ENCODE data around the gene SEPTIN5. TPM values are rescaled to one million over a fixed set of nuclear protein-coding genes. Genes with fewer than 3 reads are reported as not detected.

The SEPTIN5 gene
- total RNA-seq, 1 donor from 2014 or later = 197 TPM

DNA sequence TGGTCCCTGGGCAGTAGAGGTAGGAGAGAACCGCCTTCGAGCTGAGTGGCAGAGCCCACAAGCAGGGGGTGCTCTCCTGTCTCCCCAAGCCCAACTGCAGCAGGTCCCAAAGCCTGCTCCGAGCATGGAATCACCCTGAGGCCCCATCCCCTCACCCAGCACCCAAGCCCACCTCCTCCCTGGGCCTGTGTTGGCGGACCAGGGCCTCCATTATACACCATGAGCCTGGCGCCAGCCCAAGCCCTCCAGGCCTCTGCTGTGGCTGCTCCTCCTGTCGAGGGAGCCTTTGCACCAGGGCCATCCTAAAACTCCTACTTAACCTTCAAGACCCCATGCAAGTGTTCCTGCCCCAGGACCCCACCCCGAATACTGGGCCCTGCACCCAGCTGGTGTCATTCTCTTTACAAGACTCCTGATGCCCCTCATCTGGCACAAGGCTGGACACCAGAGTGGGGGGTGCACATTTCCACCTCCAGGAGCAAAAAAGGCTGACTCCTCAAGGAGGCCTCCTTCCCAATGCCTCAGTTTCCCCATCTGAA lies 25.7 kb downstream of the SEPTIN5 start:
- H3K27me3 Mint-ChIP-seq (ENCODE audit: low read depth) = no peaks in the 10 kb centered on the region
- H3K27ac Mint-ChIP-seq (ENCODE audit: unreplicated experiment) = no peak overlapping the region
- H3K36me3 Mint-ChIP-seq (ENCODE audit: low read depth) = no peaks in the 10 kb centered on the region
- H3K9me3 Mint-ChIP-seq (ENCODE audit: low read depth) = no peaks in the 10 kb centered on the region
- H3K4me3 Mint-ChIP-seq (ENCODE audit: unreplicated experiment) = no peak overlapping the region
- TF ChIP-seq, protein P1, sequence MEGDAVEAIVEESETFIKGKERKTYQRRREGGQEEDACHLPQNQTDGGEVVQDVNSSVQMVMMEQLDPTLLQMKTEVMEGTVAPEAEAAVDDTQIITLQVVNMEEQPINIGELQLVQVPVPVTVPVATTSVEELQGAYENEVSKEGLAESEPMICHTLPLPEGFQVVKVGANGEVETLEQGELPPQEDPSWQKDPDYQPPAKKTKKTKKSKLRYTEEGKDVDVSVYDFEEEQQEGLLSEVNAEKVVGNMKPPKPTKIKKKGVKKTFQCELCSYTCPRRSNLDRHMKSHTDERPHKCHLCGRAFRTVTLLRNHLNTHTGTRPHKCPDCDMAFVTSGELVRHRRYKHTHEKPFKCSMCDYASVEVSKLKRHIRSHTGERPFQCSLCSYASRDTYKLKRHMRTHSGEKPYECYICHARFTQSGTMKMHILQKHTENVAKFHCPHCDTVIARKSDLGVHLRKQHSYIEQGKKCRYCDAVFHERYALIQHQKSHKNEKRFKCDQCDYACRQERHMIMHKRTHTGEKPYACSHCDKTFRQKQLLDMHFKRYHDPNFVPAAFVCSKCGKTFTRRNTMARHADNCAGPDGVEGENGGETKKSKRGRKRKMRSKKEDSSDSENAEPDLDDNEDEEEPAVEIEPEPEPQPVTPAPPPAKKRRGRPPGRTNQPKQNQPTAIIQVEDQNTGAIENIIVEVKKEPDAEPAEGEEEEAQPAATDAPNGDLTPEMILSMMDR (IDR thresholded peaks at IDR 0.05) = no peak
- peaks cover 2% of the 10 kb centered on the region for H3K4me1 Mint-ChIP-seq (ENCODE audit: low read depth)
- DNase-seq (ENCODE audit: low spot score) = no peak

DNA sequence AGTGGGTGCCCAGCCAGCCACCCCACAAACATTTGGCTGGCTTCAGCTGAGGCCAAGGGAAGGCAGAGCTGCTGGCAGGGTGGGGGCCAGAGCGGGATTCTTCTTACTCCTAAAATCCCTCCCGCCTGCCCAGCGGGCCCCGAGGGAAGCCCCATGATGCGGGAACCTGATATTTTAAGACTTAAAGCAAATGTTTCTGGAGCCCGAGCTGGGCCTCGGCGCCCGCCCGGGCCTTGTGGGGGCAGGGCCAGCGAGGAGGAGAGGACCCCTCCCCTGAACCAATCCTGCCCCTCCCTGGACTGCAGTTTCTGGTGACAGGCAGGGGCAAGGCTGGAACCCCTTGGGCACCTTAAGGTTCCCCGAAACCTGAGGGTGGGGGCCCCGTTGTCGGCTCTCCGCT lies 26.3 kb downstream of the SEPTIN5 start:
- no peaks in the 10 kb centered on the region for H3K36me3 Mint-ChIP-seq (ENCODE audit: low read depth)
- no peak for DNase-seq (ENCODE audit: low spot score)
- H3K4me1 Mint-ChIP-seq (ENCODE audit: low read depth) = peaks cover 3% of the 10 kb centered on the region
- no peak overlapping the region for H3K27ac Mint-ChIP-seq (ENCODE audit: unreplicated experiment)
- no peak overlapping the region for H3K4me3 Mint-ChIP-seq (ENCODE audit: unreplicated experiment)
- TF ChIP-seq, protein P1 (IDR thresholded peaks at IDR 0.05) = no peak
- H3K27me3 Mint-ChIP-seq (ENCODE audit: low read depth) = no peaks in the 10 kb centered on the region
- no peaks in the 10 kb centered on the region for H3K9me3 Mint-ChIP-seq (ENCODE audit: low read depth)

DNA sequence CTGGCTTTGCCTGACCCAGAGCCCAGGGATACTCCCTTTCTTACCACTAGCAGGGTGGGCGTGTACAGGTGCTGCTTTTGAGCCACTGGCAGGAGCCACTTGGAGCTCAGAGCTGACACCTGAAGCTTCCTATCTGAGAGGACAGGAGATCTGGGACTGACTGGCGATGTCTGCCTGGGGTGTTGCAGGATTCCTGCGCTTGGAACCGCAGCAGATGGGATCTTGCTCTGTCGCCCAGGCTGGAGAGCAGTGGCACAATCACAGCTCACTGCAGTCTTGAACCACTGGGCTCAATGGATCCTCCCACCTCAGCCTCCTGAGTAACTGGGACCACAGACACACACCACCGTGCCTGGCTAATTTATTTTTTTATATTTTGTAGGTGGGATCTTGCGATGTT lies 26.8 kb downstream of the SEPTIN5 start:
- no peaks in the 10 kb centered on the region for H3K9me3 Mint-ChIP-seq (ENCODE audit: low read depth)
- H3K27ac Mint-ChIP-seq (ENCODE audit: unreplicated experiment) = no peak overlapping the region
- peaks cover 3% of the 10 kb centered on the region for H3K4me1 Mint-ChIP-seq (ENCODE audit: low read depth)
- TF ChIP-seq, protein P1 (IDR thresholded peaks at IDR 0.05) = no peak
- H3K27me3 Mint-ChIP-seq (ENCODE audit: low read depth) = no peaks in the 10 kb centered on the region
- H3K4me3 Mint-ChIP-seq (ENCODE audit: unreplicated experiment) = no peak overlapping the region
- no peak for DNase-seq (ENCODE audit: low spot score)
- H3K36me3 Mint-ChIP-seq (ENCODE audit: low read depth) = no peaks in the 10 kb centered on the region

DNA sequence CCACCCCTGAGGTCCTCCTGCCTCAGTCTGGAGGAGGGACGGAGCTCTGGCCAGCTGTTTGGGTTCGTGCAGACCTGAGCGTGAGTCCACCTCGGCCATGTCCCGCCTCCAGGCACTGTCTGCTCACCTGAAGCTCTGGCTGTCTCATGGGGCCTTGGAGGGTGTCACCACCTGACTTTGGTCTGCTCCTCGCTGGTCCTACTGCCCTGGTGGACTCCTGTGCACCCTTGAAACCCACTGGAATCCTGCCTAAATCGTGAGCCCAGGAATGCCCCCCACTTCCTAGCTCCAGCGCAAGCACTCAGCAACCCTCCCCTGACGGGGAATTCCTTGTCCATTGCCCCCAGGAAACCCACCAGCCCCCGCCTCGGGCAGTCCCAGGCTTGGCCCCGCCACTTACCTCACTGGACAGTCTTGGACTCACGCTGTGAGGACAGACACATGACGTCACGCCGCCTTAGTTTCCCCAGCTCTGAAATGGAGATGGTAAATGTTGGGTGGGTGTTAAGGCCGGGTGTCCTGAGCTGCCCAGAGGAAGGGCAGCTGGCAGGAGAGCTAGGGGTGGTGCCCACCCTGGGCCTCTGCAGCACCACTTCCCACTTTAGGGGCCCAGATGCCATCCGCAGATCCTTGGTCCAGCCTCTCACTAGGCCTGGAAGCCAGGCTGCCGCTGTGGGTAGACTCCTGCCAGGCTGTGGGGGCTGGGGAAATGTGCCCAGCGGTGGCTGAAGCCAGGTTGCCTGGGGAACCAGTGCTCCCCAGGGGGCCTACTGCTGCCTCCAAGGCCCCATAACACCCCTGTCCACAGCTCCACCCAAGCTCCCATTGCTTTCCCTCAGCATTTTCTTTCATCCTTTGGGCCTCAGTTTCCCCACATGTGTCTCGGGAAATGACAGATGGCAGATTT lies 28.1 kb downstream of the SEPTIN5 start:
- H3K4me3 Mint-ChIP-seq (ENCODE audit: unreplicated experiment) = no peak overlapping the region
- peaks cover 3% of the 10 kb centered on the region for H3K4me1 Mint-ChIP-seq (ENCODE audit: low read depth)
- TF ChIP-seq, protein P1 (IDR thresholded peaks at IDR 0.05) = no peak
- DNase-seq (ENCODE audit: low spot score) = no peak
- no peaks in the 10 kb centered on the region for H3K9me3 Mint-ChIP-seq (ENCODE audit: low read depth)
- H3K36me3 Mint-ChIP-seq (ENCODE audit: low read depth) = no peaks in the 10 kb centered on the region
- H3K27me3 Mint-ChIP-seq (ENCODE audit: low read depth) = no peaks in the 10 kb centered on the region
- no peak overlapping the region for H3K27ac Mint-ChIP-seq (ENCODE audit: unreplicated experiment)

DNA sequence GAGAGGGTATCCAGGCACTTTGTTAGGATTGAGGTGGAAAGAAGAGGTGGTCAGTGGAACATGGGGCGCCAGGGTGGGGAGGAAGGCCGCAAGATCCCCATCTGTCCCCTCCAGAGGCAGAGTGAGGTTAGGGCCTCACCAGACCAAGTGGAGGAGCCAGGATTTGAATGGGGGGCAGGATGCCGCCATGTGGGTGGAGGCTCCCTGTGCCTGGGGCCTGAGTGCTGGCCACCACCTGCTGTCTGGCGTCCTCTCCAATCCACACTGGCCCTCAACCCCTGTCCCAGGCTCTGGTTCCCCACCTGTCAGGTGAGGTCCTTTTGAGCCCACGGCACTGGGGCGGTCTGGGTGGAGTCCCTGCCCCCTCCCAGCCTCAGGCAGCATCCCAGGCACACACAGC lies 28.8 kb downstream of the SEPTIN5 start:
- Mint-ChIP-seq H3K4me3 (ENCODE audit: unreplicated experiment) (no peak overlapping the region), H3K4me1 (ENCODE audit: low read depth) (peaks cover 3% of the 10 kb centered on the region), H3K27me3 (ENCODE audit: low read depth) (no peaks in the 10 kb centered on the region), H3K27ac (ENCODE audit: unreplicated experiment) (no peak overlapping the region), H3K9me3 (ENCODE audit: low read depth) (no peaks in the 10 kb centered on the region), H3K36me3 (ENCODE audit: low read depth) (no peaks in the 10 kb centered on the region)
- TF ChIP-seq, protein P1 (IDR thresholded peaks at IDR 0.05) = no peak
- no peak for DNase-seq (ENCODE audit: low spot score)
